ENCODE measurements around the gene PTAR1.

DNA sequence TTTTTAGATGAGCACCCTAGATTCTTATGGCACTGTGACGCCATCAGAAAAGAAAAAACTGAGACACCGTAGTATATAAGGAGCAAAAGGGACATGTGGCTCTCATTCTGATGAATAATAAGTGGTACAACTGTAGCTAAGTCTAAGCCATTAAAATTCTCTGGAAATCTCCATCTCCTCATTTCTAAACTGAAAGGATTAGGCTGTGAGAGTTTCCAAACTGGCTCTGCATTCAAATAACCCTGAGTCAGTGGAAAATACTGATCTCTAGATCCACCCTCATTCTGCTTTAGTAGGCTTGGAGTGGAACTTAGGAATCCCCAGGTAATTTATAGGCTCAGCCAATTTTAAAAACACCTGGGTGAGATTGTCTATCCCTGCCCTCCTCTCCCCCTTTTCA, 28.5 kb downstream of the PTAR1 start:
- TF ChIP-seq, protein P1, sequence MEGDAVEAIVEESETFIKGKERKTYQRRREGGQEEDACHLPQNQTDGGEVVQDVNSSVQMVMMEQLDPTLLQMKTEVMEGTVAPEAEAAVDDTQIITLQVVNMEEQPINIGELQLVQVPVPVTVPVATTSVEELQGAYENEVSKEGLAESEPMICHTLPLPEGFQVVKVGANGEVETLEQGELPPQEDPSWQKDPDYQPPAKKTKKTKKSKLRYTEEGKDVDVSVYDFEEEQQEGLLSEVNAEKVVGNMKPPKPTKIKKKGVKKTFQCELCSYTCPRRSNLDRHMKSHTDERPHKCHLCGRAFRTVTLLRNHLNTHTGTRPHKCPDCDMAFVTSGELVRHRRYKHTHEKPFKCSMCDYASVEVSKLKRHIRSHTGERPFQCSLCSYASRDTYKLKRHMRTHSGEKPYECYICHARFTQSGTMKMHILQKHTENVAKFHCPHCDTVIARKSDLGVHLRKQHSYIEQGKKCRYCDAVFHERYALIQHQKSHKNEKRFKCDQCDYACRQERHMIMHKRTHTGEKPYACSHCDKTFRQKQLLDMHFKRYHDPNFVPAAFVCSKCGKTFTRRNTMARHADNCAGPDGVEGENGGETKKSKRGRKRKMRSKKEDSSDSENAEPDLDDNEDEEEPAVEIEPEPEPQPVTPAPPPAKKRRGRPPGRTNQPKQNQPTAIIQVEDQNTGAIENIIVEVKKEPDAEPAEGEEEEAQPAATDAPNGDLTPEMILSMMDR (conservative IDR thresholded peaks at IDR 0.05; ENCODE audit: low read length): no peak
- TF ChIP-seq EZH2phosphoT487 (IDR thresholded peaks at IDR 0.05; ENCODE audit: borderline replicate concordance, low read depth, low read length): no peak
